Upper lobe of left lung (tissue), 6 donors: Measurements from ENCODE around the gene TEN1. TPM values are rescaled to one million over a fixed set of nuclear protein-coding genes. Genes with fewer than 3 reads are reported as not detected.
"Not testable (repeated sequence)": the region's sequence is repeated elsewhere in the genome, so short reads cannot be mapped to it uniquely, and the experiment has no call there.

ENCODE experiments used
- ATAC-seq, 2 donors: fragments of 200-7000 bp; cut with Tn5 transposase; one replicate each; pipeline ENCODE4 v1.9.1; 2022; ENCODE audit warnings: mild to moderate bottlenecking in 2 of 2, moderate library complexity in 2 of 2; ENCODE audit not compliant: low FRiP score in 2 of 2
- DNase-seq, 2 donors: peaks; one replicate each; pipeline ENCODE4 v3.0.0-alpha.2; 2019 to 2020
- H3K27ac ChIP-seq, 4 donors: fragments of 200-600 bp; sonication (generic); one replicate each; pipeline ENCODE4 v1.5.1; 2016 to 2019
- H3K27me3 ChIP-seq, 4 donors: fragments of 200-600 bp; sonication (generic); one replicate each; pipeline ENCODE4 v1.5.1; 2017 to 2019
- H3K36me3 ChIP-seq, 4 donors: fragments of 200-600 bp; sonication (generic); one replicate each; pipeline ENCODE4 v1.5.1; 2016 to 2019
- H3K4me1 ChIP-seq, 4 donors: fragments of 200-600 bp; sonication (generic); one replicate each; pipeline ENCODE4 v1.5.1; 2018 to 2019
- H3K4me3 ChIP-seq, 4 donors: fragments of 200-600 bp; sonication (generic); one replicate each; pipeline ENCODE4 v1.5.1; 2017 to 2019; ENCODE audit warnings: mild to moderate bottlenecking in 2 of 4, moderate library complexity in 1 of 4
- H3K9me3 ChIP-seq, 4 donors: fragments of 200-600 bp; sonication (generic); one replicate each; pipeline ENCODE4 v1.5.1; 2018 to 2019
- CTCF ChIP-seq, 6 experiments: fragments of 450-650 bp in 4 of 6; fragments of 200-600 bp in 2 of 6; sonication (generic) in 2 of 6; IDR thresholded peaks; one replicate each; pipeline ENCODE4 v1.5.1; 2016 to 2019; ENCODE audit warnings: antibody characterized with exemption in 6 of 6
- EP300 ChIP-seq, 4 donors: sonication (generic); formaldehyde crosslinking; IDR thresholded peaks; one replicate each; pipeline ENCODE4 v1.5.1; 2017; ENCODE audit warnings: antibody characterized with exemption in 4 of 4, control low read depth in 2 of 4
- POLR2A ChIP-seq, 4 donors: fragments of 450-650 bp; IDR thresholded peaks; one replicate each; pipeline ENCODE4 v1.5.1; 2016 to 2017; ENCODE audit warnings: antibody characterized with exemption in 4 of 4, mild to moderate bottlenecking in 2 of 4
- POLR2AphosphoS5 ChIP-seq, 2 donors: sonication (generic); formaldehyde crosslinking; IDR thresholded peaks; one replicate each; pipeline ENCODE4 v1.5.1; 2017; ENCODE audit warnings: antibody characterized with exemption in 2 of 2
- WGBS, 2 donors: methylation state at CpG; one replicate each; pipeline ENCODE4 v1.1.5; 2017 to 2018; 5-methylcytosine and 5-hydroxymethylcytosine counted together
- total RNA-seq, 6 donors: library from RNA; depleted of rRNA in 4 of 6; stranded (reverse); fragments of >200 nt in 4 of 6; gene quantifications; one replicate each; pipeline versions ENCODE4 v1.1.0 to v1.2.1, GENCODE V29; 2016 to 2021
- donor health status: DM: no; HTN: no; CAD: no; lungs with moderate emphysema.
- donor health status: DM: no; HTN: yes; CAD: no; lungs with severe emphysema.

Gene TEN1
- total RNA-seq, 6 donors from 2014 or later, result 13.6 to 29.3 (median 17.0) TPM; not detected in 1

DNA sequence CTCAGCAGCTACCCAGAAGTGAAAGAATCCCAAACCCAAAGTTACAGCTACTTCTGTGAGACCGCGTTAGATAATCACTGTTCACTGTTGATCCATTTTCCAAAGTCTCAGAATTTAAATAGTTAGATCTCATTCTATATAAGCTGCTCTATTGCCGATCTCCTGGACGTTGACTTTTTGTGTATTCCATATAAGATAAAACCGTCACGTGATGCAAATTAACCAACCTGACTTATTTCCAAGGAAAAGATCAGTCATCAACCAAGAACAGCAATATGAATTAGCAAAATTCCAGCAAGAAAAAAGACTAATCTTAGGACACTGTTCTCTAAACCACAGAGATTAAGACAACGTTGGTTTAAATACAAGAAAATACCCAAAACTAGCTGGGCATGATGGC, 8.4 kb upstream of the TEN1 start:
- Histone ChIP-seq H3K4me3 (no peak overlapping the region), H3K4me1 (peaks cover 3 to 23% (median 19%) of the 10 kb centered on the region in 4 donors), H3K36me3 (peaks cover 0 to 50% (median 0%) of the 10 kb centered on the region in 4 donors), H3K27me3 (no peaks in the 10 kb centered on the region), H3K27ac (peak overlapping the region; percentile 59 to 77 (median 70)), H3K9me3 (no peaks in the 10 kb centered on the region)
- 93 to 98% methylated on average over 7 of the region's 7 CpGs for WGBS, 2 donors
- DNase-seq (no peak), ATAC-seq (no peak)
- no peak for TF ChIP-seq CTCF (IDR thresholded peaks at IDR 0.05)
- TF ChIP-seq EP300 (IDR thresholded peaks at IDR 0.05), result no peak
- TF ChIP-seq POLR2AphosphoS5 (IDR thresholded peaks at IDR 0.05), result no peak
- no peak for TF ChIP-seq POLR2A (IDR thresholded peaks at IDR 0.05)

DNA sequence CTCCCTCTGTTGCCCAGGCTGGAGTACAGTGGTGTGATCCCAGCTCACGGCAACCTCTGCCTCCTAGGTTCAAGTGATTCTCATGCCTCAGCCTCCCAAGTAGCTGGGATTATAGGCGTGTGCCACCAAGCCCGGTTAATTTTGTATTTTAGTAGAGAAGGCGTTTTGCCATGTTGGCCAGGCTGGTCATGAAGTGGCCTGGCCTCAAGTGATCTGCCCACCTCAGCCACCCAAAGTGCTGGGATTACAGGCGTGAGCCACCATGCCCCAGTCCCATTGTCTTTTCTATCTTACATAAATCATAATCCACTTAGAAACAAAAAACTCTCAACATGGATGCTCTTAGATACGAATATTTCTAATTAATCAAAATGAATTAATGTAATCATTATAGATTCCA, 3.9 kb upstream of the TEN1 start:
- 95 to 98% methylated on average over 6 of the region's 6 CpGs for WGBS, 2 donors
- H3K4me1 ChIP-seq, result peaks cover 30 to 45% (median 39%) of the 10 kb centered on the region in 4 donors
- not testable (repeated sequence) for H3K27me3 ChIP-seq, H3K9me3 ChIP-seq, ATAC-seq, H3K4me3 ChIP-seq, DNase-seq
- H3K27ac ChIP-seq, result peak overlapping the region in 2 of 4 donors; percentile 2 to 72
- peaks cover 0 to 30% (median 0%) of the 10 kb centered on the region in 4 donors for H3K36me3 ChIP-seq

DNA sequence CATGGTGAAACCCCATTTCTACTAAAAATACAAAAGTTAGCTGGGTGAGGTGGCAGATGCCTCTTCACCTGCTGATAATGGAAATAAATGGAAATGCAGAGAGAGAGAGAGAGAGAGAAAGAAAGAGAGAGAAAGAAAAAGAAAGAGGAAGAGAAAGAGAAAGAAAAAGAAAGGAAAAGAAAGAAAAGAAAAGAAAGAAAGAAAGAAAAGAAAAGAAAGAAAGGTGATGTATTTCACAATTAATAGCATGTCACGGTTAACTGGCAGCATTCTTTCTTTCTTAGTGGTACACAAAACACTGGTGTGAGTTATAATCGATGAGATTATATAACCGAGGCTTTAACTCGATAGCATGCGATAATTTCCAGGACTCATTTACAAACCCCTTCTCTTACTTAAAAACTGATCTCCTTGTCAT, 3.3 kb upstream of the TEN1 start:
- Histone ChIP-seq H3K36me3 (peaks cover 0 to 28% (median 0%) of the 10 kb centered on the region in 4 donors), H3K27ac (peak overlapping the region in 3 of 4 donors; percentile 2 to 72 (median 57)), H3K9me3 (no peaks in the 10 kb centered on the region), H3K27me3 (no peaks in the 10 kb centered on the region), H3K4me3 (peak overlapping the region in 1 of 4 donors; percentile 77), H3K4me1 (peaks cover 35 to 45% (median 40%) of the 10 kb centered on the region in 4 donors)
- no peak for DNase-seq
- ATAC-seq, result no peak
- TF ChIP-seq POLR2A (IDR thresholded peaks at IDR 0.05) (no peak), CTCF (IDR thresholded peaks at IDR 0.05) (no peak), POLR2AphosphoS5 (IDR thresholded peaks at IDR 0.05) (no peak), EP300 (IDR thresholded peaks at IDR 0.05) (no peak)
- 57 to 67% methylated on average over 5 of the region's 5 CpGs for WGBS, 2 donors

- 48 to 49% methylated on average over 9 of the region's 9 CpGs for WGBS, 2 donors
- TF ChIP-seq POLR2AphosphoS5 (IDR thresholded peaks at IDR 0.05), result no peak
- no peak for TF ChIP-seq EP300 (IDR thresholded peaks at IDR 0.05)
- TF ChIP-seq POLR2A (IDR thresholded peaks at IDR 0.05), result no peak
- no peak for TF ChIP-seq CTCF (IDR thresholded peaks at IDR 0.05)
- no peak for ATAC-seq
- Histone ChIP-seq H3K27ac (peak overlapping the region in 3 of 4 donors; percentile 2 to 72 (median 57)), H3K4me3 (peak overlapping the region in 1 of 4 donors; percentile 77), H3K27me3 (no peaks in the 10 kb centered on the region), H3K36me3 (peaks cover 0 to 26% (median 0%) of the 10 kb centered on the region in 4 donors), H3K9me3 (no peaks in the 10 kb centered on the region), H3K4me1 (peaks cover 40 to 48% (median 43%) of the 10 kb centered on the region in 4 donors)
- DNase-seq, result no peak
Observed at GRCh38 chr17:75976175-75976848, 2.7 kb upstream of the TEN1 start.

- peak overlapping the region; percentile 94 to 99 (median 98) for H3K27ac ChIP-seq
- peaks cover 56 to 72% (median 69%) of the 10 kb centered on the region in 4 donors for H3K4me1 ChIP-seq
- 3 to 4% methylated on average over 18 to 19 of the region's 19 CpGs for WGBS, 2 donors
- ATAC-seq (peak; percentile 47 to 73), DNase-seq (peak; percentile 41 to 79)
- no peaks in the 10 kb centered on the region for H3K9me3 ChIP-seq
- peak overlapping the region; percentile 68 to 79 (median 74) for H3K4me3 ChIP-seq
- H3K27me3 ChIP-seq, result no peaks in the 10 kb centered on the region
- no peaks in the 10 kb centered on the region for H3K36me3 ChIP-seq
- TF ChIP-seq POLR2AphosphoS5 (IDR thresholded peaks at IDR 0.05) (no peak), EP300 (IDR thresholded peaks at IDR 0.05) (no peak), CTCF (IDR thresholded peaks at IDR 0.05) (no peak), POLR2A (IDR thresholded peaks at IDR 0.05) (no peak)
Observed at GRCh38 chr17:75979705-75980187, 706 bp downstream of the TEN1 start.
